ENCODE measurements around the gene HAS3.

Gene HAS3

DNA sequence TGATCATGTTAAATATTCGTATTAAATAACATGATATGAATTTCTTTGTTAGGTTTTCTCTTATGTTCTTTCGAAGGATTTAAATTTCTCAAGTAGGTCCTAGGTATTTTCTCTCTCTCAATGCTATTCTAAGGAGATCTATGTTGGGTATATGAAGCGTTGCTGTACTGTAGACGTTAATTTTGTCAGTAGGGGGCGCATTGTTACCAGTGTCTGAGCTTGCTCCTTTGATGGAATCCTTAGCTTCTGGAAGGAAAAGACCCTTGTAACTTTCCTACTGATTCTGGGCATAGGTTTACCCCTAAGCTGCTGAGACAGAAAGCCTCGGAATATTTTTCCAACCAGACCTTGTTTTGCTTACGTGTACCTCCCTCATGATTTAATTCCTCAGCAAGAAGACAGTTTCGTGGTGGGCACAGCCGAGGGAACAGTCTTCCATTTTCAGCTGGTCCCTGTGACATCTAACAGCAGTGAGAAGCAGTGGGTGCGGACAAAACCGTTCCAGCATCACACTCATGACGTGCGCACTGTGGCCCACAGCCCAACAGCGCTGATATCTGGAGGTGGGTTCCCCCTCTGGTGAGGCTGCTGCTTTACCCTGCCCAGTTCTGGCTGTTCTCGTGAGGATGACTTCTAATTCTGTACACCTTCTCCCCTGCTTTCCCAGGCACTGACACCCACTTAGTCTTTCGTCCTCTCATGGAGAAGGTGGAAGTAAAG is 44.9 kb downstream of the HAS3 start:
- DNase-seq, result peak; percentile 48 to 81

GRCh38 chr16:69157196-69157595 is 51.7 kb downstream of the HAS3 start:
- no peak for DNase-seq

DNA sequence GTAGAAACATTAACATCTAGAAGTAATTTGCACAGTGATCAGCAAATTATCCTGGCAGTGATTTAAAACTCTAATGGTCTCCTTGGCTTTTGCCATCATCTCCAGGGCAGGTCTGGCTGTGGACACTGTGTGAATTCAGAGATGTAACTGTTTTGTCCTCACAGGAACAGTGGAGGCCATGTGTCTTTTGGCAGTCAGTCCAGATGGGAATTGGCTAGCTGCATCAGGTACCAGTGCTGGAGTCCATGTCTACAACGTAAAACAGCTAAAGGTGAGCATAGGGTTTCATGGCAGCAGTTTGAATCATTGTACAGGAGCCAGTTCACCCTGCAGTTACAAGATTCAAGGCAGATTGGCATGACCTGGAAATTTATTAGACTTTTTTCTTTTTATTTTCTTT is 54.7 kb downstream of the HAS3 start:
- no peak for DNase-seq

- no peak for DNase-seq
Measured at GRCh38 chr16:69165584-69165983, 60.1 kb downstream of the HAS3 start.

DNA sequence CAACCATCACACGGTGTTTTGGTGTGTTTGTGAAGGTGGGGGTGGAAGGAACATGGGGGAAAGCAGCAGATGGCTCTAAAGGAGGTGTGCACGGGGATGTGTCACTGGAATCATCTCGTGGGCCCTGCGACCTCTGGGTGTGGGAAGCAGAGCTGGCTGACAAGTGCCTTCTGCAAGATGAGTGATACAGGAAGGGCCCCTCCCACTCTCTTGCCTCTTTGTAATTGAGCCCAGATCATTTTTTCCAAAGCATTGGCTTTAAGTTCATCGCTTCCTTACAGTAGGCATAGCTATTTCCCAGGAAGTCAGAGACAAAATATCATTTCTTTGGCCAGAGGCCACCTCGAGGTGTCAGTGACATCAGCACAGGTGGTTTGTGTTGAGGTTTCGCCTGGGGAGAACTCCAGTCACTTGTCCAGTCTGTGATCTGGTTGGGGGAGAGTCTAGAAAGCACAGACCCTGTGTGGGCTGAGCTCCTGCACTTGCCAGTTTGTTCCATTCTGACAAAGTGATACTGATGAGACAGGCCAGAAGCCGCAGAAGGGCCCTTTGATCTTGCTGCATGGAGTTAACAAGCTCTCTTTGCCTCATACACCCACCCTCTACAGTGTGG is 60.9 kb downstream of the HAS3 start:
- no peak for DNase-seq

DNA sequence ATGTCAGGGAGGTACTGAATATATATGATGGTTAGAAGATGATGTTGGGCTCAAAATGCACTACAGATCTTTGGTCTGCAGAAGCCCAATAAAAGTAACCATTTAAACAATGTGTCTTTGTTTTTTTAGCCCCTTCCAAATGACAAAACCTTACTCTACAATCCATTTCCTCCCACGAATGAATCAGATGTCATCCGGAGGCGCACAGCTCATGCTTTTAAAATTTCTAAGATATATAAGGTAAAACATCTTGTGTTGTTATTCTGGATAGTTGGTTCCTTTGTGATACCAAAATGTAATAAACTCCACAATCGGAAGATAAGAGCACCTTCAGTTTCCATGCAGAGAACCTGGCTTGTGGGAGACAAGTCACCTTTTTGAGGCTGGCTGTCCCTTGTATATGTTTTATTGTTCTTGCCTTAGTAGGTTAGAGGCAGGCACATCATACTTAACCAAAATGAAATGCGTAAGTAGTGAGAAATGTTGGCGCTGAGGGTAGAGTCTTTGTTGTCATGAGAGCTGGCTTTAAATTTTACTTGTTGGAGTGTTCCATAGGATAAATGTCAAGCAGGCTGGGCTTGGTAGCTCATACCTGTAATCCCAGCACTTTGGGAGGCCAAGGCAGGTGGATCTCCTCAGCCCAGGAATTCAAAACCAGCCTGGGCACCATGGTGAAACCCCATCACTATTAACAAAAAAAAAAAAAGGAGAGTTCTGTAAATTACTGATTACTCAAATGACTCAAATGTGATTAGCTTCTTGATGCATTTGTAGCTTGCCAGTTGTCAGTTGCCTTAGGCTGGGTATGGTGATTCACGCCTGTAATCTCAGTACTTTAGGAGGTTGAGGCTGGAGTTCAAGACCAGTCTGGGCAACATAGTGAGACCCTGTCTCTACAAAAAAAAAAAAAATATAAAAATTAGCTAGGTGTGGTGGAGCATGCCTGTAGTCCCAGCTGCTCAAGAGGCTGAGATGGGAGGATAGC is 61.8 kb downstream of the HAS3 start:
- no peak for DNase-seq

Measured in NCI-H524 (cell line).